HG03060 (cell line): ENCODE measurements around the gene SEC14L1.
"Not testable (repeated sequence)": the region's sequence is repeated elsewhere in the genome, so short reads cannot be mapped to it uniquely, and the experiment has no call there.

Source experiments
- ATAC-seq: cut with Tn5 transposase; IDR thresholded peaks from one replicate; pipeline ENCODE4 v1.9.1; 2021; ENCODE audit warnings: low read depth, moderate number of reproducible peaks; ENCODE audit not compliant: unreplicated experiment

Gene SEC14L1

GRCh38 chr17:77231076-77231871, 90.5 kb downstream of the SEC14L1 start:
- no peak for ATAC-seq

- no peak for ATAC-seq
These were observed 92.4 kb downstream of the SEC14L1 start for GRCh38 chr17:77233127-77233526.

- ATAC-seq, result no peak
These were observed 93.0 kb downstream of the SEC14L1 start for GRCh38 chr17:77233635-77234334.

- ATAC-seq, result no peak
These were observed 93.9 kb downstream of the SEC14L1 start for GRCh38 chr17:77234695-77235094.

- no peak for ATAC-seq
These were observed 94.7 kb downstream of the SEC14L1 start for GRCh38 chr17:77235370-77235941.

- ATAC-seq, result no peak
These were observed 96.7 kb downstream of the SEC14L1 start for GRCh38 chr17:77237232-77238008.

GRCh38 chr17:77240976-77241375, 100.2 kb downstream of the SEC14L1 start:
- ATAC-seq, result no peak

- no peak for ATAC-seq
These were observed 101.5 kb downstream of the SEC14L1 start for GRCh38 chr17:77242118-77242851.

- ATAC-seq, result no peak
These were observed 104.6 kb downstream of the SEC14L1 start for GRCh38 chr17:77245162-77245926.

GRCh38 chr17:77246110-77247047, 105.6 kb downstream of the SEC14L1 start:
- ATAC-seq, result no peak

GRCh38 chr17:77247048-77247541, 106.3 kb downstream of the SEC14L1 start:
- no peak for ATAC-seq

GRCh38 chr17:77247609-77248008, 106.8 kb downstream of the SEC14L1 start:
- ATAC-seq, result no peak

- ATAC-seq, result no peak
These were observed 107.7 kb downstream of the SEC14L1 start for GRCh38 chr17:77248216-77249114.

- ATAC-seq, result no peak
These were observed 110.9 kb downstream of the SEC14L1 start for GRCh38 chr17:77251622-77252183.

GRCh38 chr17:77252306-77252705, 111.5 kb downstream of the SEC14L1 start:
- ATAC-seq, result not testable (repeated sequence)

GRCh38 chr17:77253611-77254051, 112.9 kb downstream of the SEC14L1 start:
- no peak for ATAC-seq
